ENCODE data around the gene POC5.

The POC5 gene

DNA sequence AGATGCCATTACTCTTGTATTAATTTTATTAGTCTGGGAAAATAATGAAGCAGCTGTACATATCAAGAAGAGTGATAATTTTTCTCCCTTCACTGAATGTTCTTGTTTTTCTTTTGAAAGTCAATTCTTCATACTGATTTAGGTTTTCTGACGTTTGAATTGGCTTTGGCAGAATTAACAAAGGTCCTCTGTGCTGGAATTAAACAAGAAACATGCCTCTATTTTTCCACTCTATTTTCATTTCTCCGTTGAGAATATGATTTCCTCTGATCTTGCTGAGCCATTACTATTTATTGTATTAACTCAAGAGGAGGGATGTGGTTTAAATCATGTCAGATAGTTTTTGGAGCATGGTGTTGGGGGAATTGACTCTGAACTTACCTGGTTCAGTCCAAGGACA is 63.7 kb downstream of the POC5 start:
- POLR2A ChIA-PET: no interaction called here

DNA sequence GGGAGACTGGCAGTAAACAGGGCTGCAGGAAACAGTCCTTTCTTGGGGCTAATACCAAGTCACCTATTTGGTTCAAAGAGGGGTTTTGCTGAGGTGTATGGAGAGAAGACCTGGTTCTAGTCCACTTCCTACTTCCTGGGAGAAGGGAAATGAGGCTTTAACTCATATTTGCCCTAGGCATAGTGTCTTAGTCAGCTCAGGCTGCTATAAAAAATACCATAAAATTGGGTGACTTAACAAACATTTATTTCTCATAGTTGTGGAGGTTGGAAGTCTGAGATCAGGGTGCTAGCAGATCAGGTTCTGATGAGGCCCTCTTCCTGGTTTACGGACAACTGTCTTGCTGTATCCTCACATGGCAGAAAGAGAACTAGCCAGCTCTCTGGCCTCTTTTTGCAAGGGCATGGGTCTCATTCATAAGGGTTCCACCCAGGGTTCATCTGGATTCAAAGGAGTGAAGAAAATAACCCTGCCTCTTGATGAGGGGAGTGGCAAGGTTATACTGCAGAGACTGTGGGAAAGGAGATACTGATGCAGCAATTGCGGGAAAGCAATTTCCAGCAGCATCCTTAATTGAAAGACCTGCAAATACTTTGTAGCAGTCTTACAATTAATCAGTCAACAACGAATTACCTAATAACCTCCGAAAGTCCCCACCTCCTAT is 65.5 kb downstream of the POC5 start:
- Histone ChIP-seq H3K27me3 (replicated peaks in 2 of 5; ENCODE audit: control insufficient read depth in 4 of 5, insufficient read depth in 5 of 5, low read length in 4 of 5) (no peaks in the 10 kb centered on the region), H3K9me3 (ENCODE audit: control extremely low read depth in 1 of 5, control insufficient read depth in 4 of 5, insufficient read depth in 2 of 5, low read depth in 1 of 5, low read length in 4 of 5) (no peaks in the 10 kb centered on the region), H3K27ac (ENCODE audit: insufficient read depth in 1 of 2, low read depth in 1 of 2, low read length in 2 of 2, poor library complexity in 1 of 2, severe bottlenecking in 2 of 2) (no peak overlapping the region), H3K36me3 (ENCODE audit: control insufficient read depth in 4 of 4, insufficient read depth in 4 of 4, low read length in 3 of 4) (no peaks in the 10 kb centered on the region), H3K4me3 (ENCODE audit: control insufficient read depth in 1 of 7, extremely low read depth in 1 of 7, insufficient read depth in 4 of 7, low read depth in 2 of 7, low read length in 6 of 7) (no peak overlapping the region), H3K4me1 (ENCODE audit: control extremely low read depth in 1 of 4, control insufficient read depth in 4 of 4, insufficient read depth in 4 of 4, low read length in 3 of 4) (no peaks in the 10 kb centered on the region)
- DNase-seq: no peak
- ChIA-PET CTCF (interaction anchor here (1.8 kb wide), 1 partner anchor 25 kb away, joined by 4 read pairs; no protein-coding TSS in a partner anchor), POLR2A (no interaction called here)
- WGBS (ENCODE audit: insufficient coverage): 93% methylated on average over 3 of the region's 4 CpGs

More for the DNA sequence above, 63.7 kb downstream of the POC5 start:
- WGBS (ENCODE audit: insufficient coverage): no CpG with 5 or more reads among the region's 2 CpGs
- Histone ChIP-seq H3K4me1 (ENCODE audit: control extremely low read depth in 1 of 4, control insufficient read depth in 4 of 4, insufficient read depth in 4 of 4, low read length in 3 of 4) (no peaks in the 10 kb centered on the region), H3K36me3 (ENCODE audit: control insufficient read depth in 4 of 4, insufficient read depth in 4 of 4, low read length in 3 of 4) (no peaks in the 10 kb centered on the region), H3K9me3 (ENCODE audit: control extremely low read depth in 1 of 5, control insufficient read depth in 4 of 5, insufficient read depth in 2 of 5, low read depth in 1 of 5, low read length in 4 of 5) (no peaks in the 10 kb centered on the region), H3K4me3 (ENCODE audit: control insufficient read depth in 1 of 7, extremely low read depth in 1 of 7, insufficient read depth in 4 of 7, low read depth in 2 of 7, low read length in 6 of 7) (no peak overlapping the region), H3K27me3 (replicated peaks in 2 of 5; ENCODE audit: control insufficient read depth in 4 of 5, insufficient read depth in 5 of 5, low read length in 4 of 5) (no peaks in the 10 kb centered on the region), H3K27ac (ENCODE audit: insufficient read depth in 1 of 2, low read depth in 1 of 2, low read length in 2 of 2, poor library complexity in 1 of 2, severe bottlenecking in 2 of 2) (no peak overlapping the region)
- CTCF ChIA-PET: no interaction called here
- DNase-seq: no peak

DNA sequence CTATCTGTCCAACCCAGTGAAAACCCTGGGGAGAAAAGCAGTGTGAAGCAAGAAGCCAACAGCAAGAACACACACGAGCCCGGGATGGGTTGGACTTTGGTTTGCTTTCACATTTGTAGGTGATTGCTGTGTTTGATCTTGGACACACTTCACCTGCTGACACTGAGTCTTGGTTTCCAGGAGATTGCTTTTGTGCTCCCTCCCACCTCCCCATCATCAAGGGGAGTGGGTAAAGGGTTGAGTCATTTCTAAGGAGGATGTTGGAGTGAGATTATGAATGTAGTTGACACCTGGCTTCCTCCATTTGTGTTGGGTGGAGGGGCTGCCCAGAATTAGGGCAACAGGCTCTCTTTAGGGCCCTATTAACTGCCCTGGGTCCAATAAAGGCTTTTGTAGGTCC is 68.5 kb downstream of the POC5 start:
- no peaks in the 10 kb centered on the region for H3K9me3 ChIP-seq (ENCODE audit: control extremely low read depth in 1 of 5, control insufficient read depth in 4 of 5, insufficient read depth in 2 of 5, low read depth in 1 of 5, low read length in 4 of 5)
- WGBS (ENCODE audit: insufficient coverage): no CpG with 5 or more reads among the region's 2 CpGs
- no peaks in the 10 kb centered on the region for H3K27me3 ChIP-seq (replicated peaks in 2 of 5; ENCODE audit: control insufficient read depth in 4 of 5, insufficient read depth in 5 of 5, low read length in 4 of 5)
- CTCF ChIA-PET: interaction anchor here (1.4 kb wide), 1 partner anchor 18 kb away, joined by 4 read pairs; no protein-coding TSS in a partner anchor
- H3K36me3 ChIP-seq (ENCODE audit: control insufficient read depth in 4 of 4, insufficient read depth in 4 of 4, low read length in 3 of 4): no peaks in the 10 kb centered on the region
- POLR2A ChIA-PET: interaction anchor here (0.6 kb wide), 1 partner anchor 20 kb away, joined by 3 read pairs; no protein-coding TSS in a partner anchor
- no peaks in the 10 kb centered on the region for H3K4me1 ChIP-seq (ENCODE audit: control extremely low read depth in 1 of 4, control insufficient read depth in 4 of 4, insufficient read depth in 4 of 4, low read length in 3 of 4)
- no peak for DNase-seq
- H3K27ac ChIP-seq (ENCODE audit: insufficient read depth in 1 of 2, low read depth in 1 of 2, low read length in 2 of 2, poor library complexity in 1 of 2, severe bottlenecking in 2 of 2): no peak overlapping the region
- no peak overlapping the region for H3K4me3 ChIP-seq (ENCODE audit: control insufficient read depth in 1 of 7, extremely low read depth in 1 of 7, insufficient read depth in 4 of 7, low read depth in 2 of 7, low read length in 6 of 7)

DNA sequence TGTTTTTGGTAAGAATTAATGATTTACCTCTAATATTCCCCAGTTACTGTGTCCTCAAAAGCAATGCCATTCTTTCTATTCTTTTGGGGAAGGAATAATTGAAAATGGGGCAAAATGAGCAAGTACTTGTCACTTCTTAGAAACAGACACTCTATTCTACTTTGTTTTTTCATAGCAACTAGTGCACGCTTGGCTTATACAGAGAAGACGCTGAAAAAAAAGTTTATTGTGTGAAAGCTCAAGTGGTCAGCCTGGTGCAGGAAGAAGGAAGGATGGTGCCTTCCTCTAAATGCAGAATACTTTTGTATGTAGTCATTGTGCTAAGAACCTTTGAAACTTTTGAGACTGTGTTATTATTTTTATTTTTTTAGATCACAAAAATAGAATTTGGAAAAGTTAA is 76.4 kb downstream of the POC5 start:
- Histone ChIP-seq H3K9me3 (ENCODE audit: control extremely low read depth in 1 of 5, control insufficient read depth in 4 of 5, insufficient read depth in 2 of 5, low read depth in 1 of 5, low read length in 4 of 5) (peaks cover 0 to 6% (median 0%) of the 10 kb centered on the region in 5 experiments), H3K4me1 (ENCODE audit: control extremely low read depth in 1 of 4, control insufficient read depth in 4 of 4, insufficient read depth in 4 of 4, low read length in 3 of 4) (no peaks in the 10 kb centered on the region), H3K27me3 (replicated peaks in 2 of 5; ENCODE audit: control insufficient read depth in 4 of 5, insufficient read depth in 5 of 5, low read length in 4 of 5) (no peaks in the 10 kb centered on the region), H3K27ac (ENCODE audit: insufficient read depth in 1 of 2, low read depth in 1 of 2, low read length in 2 of 2, poor library complexity in 1 of 2, severe bottlenecking in 2 of 2) (no peak overlapping the region), H3K4me3 (ENCODE audit: control insufficient read depth in 1 of 7, extremely low read depth in 1 of 7, insufficient read depth in 4 of 7, low read depth in 2 of 7, low read length in 6 of 7) (no peak overlapping the region), H3K36me3 (ENCODE audit: control insufficient read depth in 4 of 4, insufficient read depth in 4 of 4, low read length in 3 of 4) (no peaks in the 10 kb centered on the region)
- no peak for DNase-seq
- 100% methylated on average over 2 of the region's 2 CpGs for WGBS (ENCODE audit: insufficient coverage)
- CTCF ChIA-PET: no interaction called here
- POLR2A ChIA-PET: no interaction called here

DNA sequence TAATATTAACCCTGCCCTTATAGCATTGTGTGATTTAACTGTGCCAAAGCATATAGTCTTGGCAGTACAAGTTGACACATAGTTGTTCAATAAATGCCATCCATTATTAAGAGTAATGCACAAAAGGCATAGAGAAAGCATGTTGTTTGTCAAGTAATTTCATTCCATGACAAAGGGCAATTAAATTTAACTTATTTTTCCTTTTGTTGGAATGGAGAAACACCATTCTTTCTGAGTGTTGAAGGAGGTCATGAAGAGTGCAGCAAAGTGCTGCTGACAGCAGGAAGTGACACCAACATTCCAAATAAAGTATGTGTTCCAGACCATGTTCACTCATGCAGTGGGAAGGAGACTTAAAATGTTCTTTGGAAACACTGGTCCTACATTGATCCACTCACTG is 76.8 kb downstream of the POC5 start:
- no peaks in the 10 kb centered on the region for H3K4me1 ChIP-seq (ENCODE audit: control extremely low read depth in 1 of 4, control insufficient read depth in 4 of 4, insufficient read depth in 4 of 4, low read length in 3 of 4)
- no peaks in the 10 kb centered on the region for H3K36me3 ChIP-seq (ENCODE audit: control insufficient read depth in 4 of 4, insufficient read depth in 4 of 4, low read length in 3 of 4)
- no peak overlapping the region for H3K27ac ChIP-seq (ENCODE audit: insufficient read depth in 1 of 2, low read depth in 1 of 2, low read length in 2 of 2, poor library complexity in 1 of 2, severe bottlenecking in 2 of 2)
- ChIA-PET POLR2A (no interaction called here), CTCF (no interaction called here)
- no peak for DNase-seq
- peaks cover 0 to 6% (median 0%) of the 10 kb centered on the region in 5 experiments for H3K9me3 ChIP-seq (ENCODE audit: control extremely low read depth in 1 of 5, control insufficient read depth in 4 of 5, insufficient read depth in 2 of 5, low read depth in 1 of 5, low read length in 4 of 5)
- no peak overlapping the region for H3K4me3 ChIP-seq (ENCODE audit: control insufficient read depth in 1 of 7, extremely low read depth in 1 of 7, insufficient read depth in 4 of 7, low read depth in 2 of 7, low read length in 6 of 7)
- H3K27me3 ChIP-seq (replicated peaks in 2 of 5; ENCODE audit: control insufficient read depth in 4 of 5, insufficient read depth in 5 of 5, low read length in 4 of 5): no peaks in the 10 kb centered on the region

DNA sequence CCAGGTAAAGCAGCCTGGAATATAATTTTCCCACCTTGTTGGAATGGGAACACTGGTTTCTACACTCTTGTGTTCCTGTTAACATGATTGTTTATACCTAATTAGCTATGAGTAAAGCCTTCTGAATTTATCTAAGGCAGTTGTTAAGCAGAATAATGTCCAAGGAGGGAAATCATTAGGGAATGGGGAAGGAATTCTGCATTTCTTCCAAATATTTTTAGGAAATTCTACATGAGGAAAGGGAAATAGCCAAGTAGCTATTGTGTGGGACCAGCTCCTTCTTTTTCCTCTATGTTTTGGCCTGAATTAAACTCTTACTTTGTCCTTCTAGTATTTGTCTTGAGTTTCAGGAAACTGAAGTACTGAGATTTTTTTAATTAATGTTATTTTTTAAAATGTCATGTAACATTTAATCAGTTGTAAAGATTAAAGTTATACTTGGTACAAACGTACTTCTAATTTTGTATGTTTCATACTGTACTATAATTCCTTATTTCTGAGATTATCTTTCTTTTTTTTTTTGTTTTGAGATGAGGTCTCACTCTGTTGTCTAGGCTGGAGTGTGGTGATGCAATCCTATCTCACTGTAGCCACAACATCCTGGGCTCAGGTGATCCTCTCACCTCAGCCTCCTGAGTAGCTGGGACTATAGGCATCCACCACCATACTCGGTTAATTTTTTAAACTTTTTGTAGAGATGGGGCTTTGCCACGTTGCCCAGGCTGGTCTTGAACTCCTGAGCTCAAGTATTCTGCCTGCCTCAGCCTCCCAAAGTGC is 77.5 kb downstream of the POC5 start:
- H3K27me3 ChIP-seq (replicated peaks in 2 of 5; ENCODE audit: control insufficient read depth in 4 of 5, insufficient read depth in 5 of 5, low read length in 4 of 5): no peaks in the 10 kb centered on the region
- no peak overlapping the region for H3K4me3 ChIP-seq (ENCODE audit: control insufficient read depth in 1 of 7, extremely low read depth in 1 of 7, insufficient read depth in 4 of 7, low read depth in 2 of 7, low read length in 6 of 7)
- 87% methylated on average over 2 of the region's 3 CpGs for WGBS (ENCODE audit: insufficient coverage)
- ChIA-PET CTCF (no interaction called here), POLR2A (no interaction called here)
- H3K4me1 ChIP-seq (ENCODE audit: control extremely low read depth in 1 of 4, control insufficient read depth in 4 of 4, insufficient read depth in 4 of 4, low read length in 3 of 4): no peaks in the 10 kb centered on the region
- no peak for DNase-seq
- H3K36me3 ChIP-seq (ENCODE audit: control insufficient read depth in 4 of 4, insufficient read depth in 4 of 4, low read length in 3 of 4): no peaks in the 10 kb centered on the region
- H3K9me3 ChIP-seq (ENCODE audit: control extremely low read depth in 1 of 5, control insufficient read depth in 4 of 5, insufficient read depth in 2 of 5, low read depth in 1 of 5, low read length in 4 of 5): peaks cover 0 to 8% (median 0%) of the 10 kb centered on the region in 5 experiments
- no peak overlapping the region for H3K27ac ChIP-seq (ENCODE audit: insufficient read depth in 1 of 2, low read depth in 1 of 2, low read length in 2 of 2, poor library complexity in 1 of 2, severe bottlenecking in 2 of 2)

DNA sequence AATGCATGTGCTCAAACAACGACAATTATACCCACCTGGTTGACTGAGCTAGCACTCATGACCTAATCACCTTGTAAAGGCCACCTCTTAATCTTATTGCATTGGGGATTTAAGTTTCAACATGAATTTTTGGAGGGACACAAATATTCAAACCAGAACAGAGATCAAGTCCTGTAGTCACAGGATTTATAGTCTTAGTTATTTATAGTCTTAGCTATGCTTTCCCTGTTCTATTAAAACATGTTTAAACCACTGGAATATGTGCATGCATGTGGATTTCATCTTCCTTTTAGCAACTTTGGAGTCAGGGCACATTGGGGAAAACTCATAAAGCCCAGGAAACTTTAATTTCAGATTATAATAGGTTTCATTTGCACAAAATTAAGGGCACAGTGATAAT is 79.3 kb downstream of the POC5 start:
- no peak for DNase-seq
- Histone ChIP-seq H3K9me3 (ENCODE audit: control extremely low read depth in 1 of 5, control insufficient read depth in 4 of 5, insufficient read depth in 2 of 5, low read depth in 1 of 5, low read length in 4 of 5) (peaks cover 0 to 11% (median 1%) of the 10 kb centered on the region in 5 experiments), H3K4me1 (ENCODE audit: control extremely low read depth in 1 of 4, control insufficient read depth in 4 of 4, insufficient read depth in 4 of 4, low read length in 3 of 4) (peaks cover 0 to 7% (median 3%) of the 10 kb centered on the region in 4 experiments), H3K4me3 (ENCODE audit: control insufficient read depth in 1 of 7, extremely low read depth in 1 of 7, insufficient read depth in 4 of 7, low read depth in 2 of 7, low read length in 6 of 7) (no peak overlapping the region), H3K36me3 (ENCODE audit: control insufficient read depth in 4 of 4, insufficient read depth in 4 of 4, low read length in 3 of 4) (no peaks in the 10 kb centered on the region), H3K27me3 (replicated peaks in 2 of 5; ENCODE audit: control insufficient read depth in 4 of 5, insufficient read depth in 5 of 5, low read length in 4 of 5) (no peaks in the 10 kb centered on the region), H3K27ac (ENCODE audit: insufficient read depth in 1 of 2, low read depth in 1 of 2, low read length in 2 of 2, poor library complexity in 1 of 2, severe bottlenecking in 2 of 2) (no peak overlapping the region)
- 100% methylated on average over 1 of the region's 1 CpG for WGBS (ENCODE audit: insufficient coverage)
- ChIA-PET POLR2A (no interaction called here), CTCF (no interaction called here)

All from common myeloid progenitor, CD34-positive (primary cell).